ENCODE data around the gene DNMT1.

DNMT1 gene

DNA sequence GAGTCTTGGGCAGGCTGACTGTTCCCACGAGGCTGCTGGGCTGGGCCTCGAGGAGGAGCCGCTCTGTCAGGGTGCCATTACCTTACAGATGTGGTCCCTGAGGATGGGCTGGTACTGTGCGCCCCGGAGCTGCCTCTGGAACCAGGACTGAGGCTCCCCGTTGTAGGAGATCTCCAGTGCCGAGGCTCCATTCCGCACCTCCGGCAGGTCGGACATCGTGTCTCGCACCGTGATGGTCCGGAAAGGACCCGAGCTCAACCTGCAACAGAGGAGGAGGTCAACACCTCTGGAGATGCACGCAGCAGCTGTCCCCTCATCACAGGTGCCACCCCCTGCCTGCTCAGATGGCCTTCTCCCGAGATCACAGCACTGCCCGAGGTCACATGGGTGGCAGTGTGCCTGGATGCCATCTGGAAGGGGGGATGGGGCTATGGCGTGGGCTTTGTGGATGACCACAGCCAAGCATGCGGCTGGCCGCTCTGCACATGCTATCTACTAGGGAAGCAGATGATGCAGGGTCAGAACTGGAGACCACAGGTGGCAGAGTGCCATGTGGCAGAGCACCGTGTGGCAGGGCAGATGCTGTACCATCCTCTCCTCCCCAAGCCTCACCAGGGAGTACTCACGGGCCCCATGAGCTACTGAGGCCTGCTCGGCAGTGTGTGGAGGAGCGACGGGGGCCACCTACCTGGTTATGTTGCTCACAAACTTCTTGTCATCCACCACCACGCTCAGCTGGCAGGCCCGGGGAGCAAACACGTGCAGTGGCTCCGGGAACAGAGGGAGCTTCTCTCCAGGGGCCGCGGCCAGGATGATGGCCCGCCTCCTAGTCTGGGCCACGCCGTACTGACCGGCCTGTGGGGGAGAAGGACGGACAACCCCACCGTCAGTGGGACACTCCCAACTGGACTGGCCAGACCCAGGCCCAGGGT, 56.7 kb downstream of the DNMT1 start:
- DNase-seq: no peak

DNA sequence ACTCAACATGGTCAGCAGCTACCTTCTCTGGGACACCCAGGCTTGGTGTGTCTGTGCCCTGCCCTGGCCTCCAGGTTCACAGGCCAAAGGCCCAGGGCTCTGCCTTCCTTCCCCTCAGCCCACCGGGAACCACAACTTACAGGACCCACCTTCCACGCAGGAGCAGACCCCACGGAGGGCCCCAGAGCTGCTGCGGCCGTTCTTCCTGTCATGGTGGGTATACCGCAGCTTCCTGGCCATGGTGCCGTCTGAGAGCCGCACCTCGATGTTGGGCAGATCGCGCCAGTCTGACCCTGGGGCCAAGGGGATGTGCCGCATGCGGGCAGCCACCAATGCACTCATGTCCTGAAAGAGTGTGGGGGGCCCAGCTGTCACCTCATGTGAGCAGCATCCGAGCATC, 57.8 kb downstream of the DNMT1 start:
- DNase-seq: no peak

DNA sequence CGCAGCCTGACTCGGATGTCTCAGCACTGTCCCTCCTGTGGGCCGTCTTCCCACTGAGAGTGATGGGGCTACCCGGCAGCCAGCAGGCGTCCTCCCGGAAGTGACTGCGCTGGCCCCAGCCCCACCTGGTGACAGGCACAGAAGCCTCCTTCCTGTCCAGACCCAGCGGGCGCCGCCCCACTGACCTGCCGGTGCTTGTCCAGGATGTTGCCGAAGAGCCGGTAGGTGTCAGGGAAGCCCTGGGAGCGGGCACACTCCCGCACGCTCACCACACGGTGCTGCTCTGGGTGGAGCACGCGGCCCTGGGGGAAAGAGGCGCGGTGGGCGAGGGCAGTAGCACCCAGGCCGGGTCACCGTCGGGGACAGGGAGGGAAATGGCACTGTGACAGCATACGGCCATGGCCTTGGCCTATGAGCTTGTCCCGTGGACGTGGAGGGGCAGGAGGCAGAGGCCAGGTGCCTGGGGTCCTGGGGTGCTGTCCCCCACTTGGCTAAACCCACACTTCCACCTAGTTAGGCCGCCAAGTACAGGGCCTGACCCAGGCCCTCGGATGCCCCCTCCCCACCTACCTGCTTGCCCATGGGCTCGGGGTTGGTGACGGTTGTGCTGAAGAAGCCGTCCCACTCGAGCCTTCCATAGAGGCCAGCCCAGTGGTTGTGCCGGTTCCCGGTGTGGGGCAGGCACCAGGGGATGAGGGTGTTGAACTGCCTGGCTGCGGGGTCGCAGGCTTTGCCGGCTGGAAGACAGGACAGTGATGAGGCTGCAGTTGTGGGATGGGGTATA, 59.0 kb downstream of the DNMT1 start:
- DNase-seq: no peak

GRCh38 chr19:10134040-10134439, 60.7 kb downstream of the DNMT1 start:
- no peak for DNase-seq

DNA sequence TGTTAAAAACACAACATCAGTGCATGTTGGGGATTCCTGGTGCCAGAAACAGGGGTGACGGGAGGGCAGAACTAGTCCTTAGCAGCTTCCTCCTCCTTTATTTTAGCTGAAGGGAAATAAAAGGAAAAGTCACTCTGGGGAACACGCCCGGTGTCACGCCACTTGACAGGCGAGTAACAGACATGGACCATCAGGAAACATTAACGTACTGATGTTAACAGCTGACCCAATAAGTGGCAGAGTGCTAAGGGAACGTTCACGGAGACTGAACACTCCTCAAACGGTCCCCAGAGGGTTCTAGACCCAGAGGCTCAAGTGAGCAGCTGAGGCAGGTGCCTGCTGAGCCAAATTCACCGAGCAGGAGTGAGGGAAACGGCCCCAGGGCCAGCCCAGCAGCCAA, 61.2 kb downstream of the DNMT1 start:
- DNase-seq: no peak

GRCh38 chr19:10132905-10133304, 61.8 kb downstream of the DNMT1 start:
- peak; percentile 67 for DNase-seq

DNA sequence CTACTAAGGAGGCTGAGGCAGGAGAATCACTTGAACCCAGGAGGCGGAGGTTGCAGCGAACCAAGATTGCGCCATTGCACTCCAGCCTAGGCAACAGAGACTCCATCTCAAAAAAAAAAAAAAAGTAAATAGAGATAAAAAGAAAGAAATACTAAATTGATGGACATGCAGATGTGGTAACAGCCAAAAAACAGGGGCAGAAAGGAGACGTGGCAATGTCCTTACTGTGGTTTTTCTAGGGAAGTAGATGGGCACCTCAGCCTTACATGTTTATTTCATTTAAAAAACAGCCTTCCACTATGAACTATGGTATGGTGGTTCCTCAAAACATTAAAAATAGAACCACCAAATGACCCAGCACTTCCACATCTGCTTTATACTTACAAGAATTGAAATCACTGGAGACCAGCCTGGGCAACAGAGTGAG, 68.5 kb downstream of the DNMT1 start:
- DNase-seq: peak; percentile 85

DNA sequence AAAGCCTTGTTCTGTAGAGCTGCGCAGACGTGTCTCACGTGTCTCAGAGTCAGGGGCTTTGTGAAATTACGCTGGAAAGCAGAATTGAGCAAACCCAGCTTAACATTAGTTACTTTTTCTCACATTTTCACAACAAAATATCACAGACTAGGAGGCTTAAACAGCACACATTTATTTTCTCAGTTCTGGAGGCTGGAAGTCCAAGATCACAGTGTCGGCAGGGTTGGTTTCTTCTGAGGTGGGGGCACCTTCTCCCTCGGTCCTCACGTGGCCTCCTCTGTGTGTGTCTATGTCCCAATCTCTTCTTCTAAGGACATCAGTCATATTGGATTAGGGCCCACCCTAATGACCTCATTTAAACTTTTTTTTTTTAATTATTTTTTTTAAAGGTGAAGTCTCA, 70.3 kb downstream of the DNMT1 start:
- no peak for DNase-seq

DNA sequence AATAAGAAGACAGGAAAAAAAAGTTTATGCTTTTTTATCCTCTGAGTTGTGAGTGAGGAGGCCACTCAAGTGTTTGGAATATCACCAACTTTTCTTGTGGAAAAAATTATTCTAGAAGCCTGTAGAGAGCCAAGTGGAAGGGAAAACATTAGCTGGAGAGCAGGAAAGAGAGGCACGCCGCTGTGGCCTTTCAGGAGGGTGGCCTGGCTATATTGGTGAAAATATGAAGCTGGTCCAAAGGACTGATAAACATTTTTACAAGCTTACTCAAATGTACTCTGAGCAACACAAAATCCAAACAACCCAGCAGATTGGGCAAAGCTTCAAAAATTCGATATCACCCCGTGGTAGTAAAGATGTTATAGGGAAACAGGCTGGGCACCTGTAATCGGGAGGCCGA, 72.7 kb downstream of the DNMT1 start:
- DNase-seq: no peak

GRCh38 chr19:10120538-10121189, 74.1 kb downstream of the DNMT1 start:
- DNase-seq: no peak

DNA sequence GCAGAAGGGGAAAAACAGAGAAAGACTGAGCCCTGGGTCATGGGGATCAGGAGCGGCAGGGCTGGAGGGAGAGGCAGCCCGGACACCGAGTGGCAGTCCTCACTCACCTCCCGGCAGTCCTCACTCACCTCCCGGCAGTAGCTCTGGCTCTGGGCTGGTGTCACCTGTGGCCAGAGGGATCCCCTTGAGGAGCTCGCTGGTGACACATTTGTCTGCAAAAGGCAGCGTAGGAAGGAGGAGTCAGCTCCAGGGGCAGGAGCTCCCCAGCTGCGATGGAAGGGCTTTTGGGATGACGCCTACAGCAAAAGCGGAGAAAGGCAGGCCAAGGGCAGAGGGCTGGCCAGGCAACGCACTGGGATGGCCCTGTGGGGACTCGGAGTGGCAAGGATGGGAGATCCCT, 75.8 kb downstream of the DNMT1 start:
- DNase-seq: no peak

DNA sequence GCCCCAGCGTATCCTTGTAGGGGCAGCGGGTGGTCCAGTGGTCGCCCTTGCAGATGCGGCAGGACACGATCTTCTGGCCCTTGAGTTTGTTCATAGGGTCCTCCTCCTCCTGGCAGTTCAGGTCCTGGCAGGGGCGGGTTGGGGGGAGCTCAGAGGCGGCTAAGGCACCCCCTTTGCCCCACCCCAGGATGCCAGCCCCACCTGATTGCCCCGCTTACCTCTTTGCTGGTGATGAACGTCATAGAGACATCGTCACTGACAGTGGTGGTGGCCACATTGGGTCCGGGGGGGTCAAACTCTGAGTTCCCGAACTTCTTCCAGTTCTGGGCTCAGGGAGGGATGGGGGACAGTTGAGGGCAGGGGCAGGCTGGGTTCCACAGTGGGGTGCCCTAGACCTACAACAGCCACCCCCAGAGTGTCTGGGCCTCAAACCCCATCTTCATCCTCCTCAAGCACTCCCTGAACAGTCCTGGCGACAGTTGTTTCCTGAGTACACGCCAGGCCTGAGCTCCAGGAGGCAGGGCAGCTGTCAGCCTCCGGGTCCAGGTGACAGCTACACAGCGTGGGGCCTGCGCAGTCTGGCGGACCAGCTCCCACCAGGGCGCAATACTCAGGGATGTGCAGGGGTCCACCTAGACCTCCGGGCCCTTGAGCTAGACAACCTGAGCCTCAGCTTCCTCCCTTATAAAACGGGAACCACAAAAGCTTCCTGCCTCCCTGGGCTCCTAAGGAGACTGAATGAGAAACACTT, 77.7 kb downstream of the DNMT1 start:
- no peak for DNase-seq

GRCh38 chr19:10116085-10116865, 78.5 kb downstream of the DNMT1 start:
- no peak for DNase-seq

GRCh38 chr19:10115392-10116084, 79.2 kb downstream of the DNMT1 start:
- no peak for DNase-seq

- no peak for DNase-seq
Observed at GRCh38 chr19:10114651-10115391, 79.9 kb downstream of the DNMT1 start.

- no peak for DNase-seq
Observed at GRCh38 chr19:10113964-10114650, 80.6 kb downstream of the DNMT1 start.

DNA sequence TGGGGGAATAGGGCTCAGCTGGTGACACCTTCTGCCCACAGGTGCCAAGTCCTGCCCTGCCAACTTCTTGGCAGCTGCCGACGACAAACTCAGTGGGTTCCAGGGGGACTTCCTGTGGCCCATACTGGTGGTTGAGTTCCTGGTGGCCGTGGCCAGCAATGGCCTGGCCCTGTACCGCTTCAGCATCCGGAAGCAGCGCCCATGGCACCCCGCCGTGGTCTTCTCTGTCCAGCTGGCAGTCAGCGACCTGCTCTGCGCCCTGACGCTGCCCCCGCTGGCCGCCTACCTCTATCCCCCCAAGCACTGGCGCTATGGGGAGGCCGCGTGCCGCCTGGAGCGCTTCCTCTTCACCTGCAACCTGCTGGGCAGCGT, 81.2 kb downstream of the DNMT1 start:
- no peak for DNase-seq

DNA sequence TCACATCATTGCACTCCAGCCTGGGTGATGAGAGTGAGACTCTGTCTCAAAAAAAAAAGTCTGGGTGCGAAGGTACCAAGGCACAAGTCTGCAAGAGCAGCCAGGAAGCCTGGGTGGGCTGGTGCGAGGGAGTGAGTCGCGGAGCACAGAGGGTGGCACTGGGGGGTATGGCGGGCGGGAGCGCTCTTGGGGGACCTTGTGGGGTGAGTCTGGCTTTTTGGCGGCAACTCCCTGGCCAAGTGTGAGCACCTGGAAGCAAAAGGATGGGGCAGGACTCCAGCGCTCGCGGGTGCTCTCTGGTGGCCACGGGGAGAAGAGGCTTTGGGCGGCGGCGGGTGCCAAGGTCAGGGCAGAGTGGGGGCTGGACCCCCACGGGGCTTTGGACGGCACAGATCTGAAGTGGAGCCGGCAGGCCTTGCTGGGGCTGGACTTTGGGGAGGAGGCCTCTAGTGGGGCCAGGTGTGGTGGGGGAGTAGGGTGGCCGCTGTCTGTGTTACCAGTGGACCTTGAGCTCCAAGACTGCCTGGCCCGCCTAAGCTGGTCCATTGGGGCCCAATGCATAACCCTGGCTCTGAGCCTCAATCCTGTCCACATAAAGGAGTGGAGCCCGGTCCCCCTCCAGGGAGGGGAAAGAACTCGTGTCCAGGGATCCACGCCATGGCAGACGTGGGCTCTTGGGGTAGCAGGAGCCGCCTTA, 81.7 kb downstream of the DNMT1 start:
- no peak for DNase-seq

DNA sequence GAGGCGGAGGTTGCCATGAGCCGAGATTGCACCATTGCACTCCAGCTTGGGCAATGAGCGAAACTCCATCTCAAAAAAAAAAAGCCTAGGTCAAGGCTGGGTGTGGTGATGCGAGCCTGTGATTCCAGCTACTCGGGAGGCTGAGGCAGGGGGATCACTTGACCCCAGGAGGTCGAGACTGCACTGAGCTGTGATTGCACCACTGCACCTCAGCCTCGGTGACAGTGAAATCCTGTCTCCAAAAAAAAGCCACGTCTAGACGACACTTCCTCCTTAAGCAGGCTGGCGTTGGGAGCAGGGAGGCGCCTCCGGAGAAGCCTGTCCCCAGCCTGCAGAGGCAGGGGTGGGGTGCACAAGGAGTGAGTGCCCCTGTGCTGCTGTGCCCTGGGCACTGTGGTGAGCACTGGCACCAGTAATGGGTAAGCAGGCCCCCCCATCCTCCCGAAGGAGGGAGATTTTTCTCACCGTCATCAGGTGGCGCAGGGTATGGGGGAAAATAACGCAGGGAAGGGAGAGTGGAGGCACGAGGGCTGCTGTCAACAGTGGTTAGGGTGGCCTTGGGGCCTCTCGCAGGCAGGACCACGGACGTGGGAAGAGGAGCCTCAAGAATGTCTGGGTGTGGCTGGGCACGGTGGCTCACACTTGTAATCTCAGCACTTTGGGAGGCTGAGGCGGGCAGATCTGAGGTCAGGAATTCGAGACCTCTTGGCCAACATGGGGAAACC, 82.6 kb downstream of the DNMT1 start:
- peak; percentile 88 for DNase-seq
